GM18502 (cell line): ENCODE data around the gene MROH2A.

Source experiments
- ATAC-seq: cut with Tn5 transposase; IDR thresholded peaks from one replicate; pipeline ENCODE4 v1.9.1; 2021; ENCODE audit warnings: mild to moderate bottlenecking; ENCODE audit not compliant: unreplicated experiment, poor library complexity

The MROH2A gene

GRCh38 chr2:233764264-233764663, 13.9 kb upstream of the MROH2A start:
- ATAC-seq, result no peak

DNA sequence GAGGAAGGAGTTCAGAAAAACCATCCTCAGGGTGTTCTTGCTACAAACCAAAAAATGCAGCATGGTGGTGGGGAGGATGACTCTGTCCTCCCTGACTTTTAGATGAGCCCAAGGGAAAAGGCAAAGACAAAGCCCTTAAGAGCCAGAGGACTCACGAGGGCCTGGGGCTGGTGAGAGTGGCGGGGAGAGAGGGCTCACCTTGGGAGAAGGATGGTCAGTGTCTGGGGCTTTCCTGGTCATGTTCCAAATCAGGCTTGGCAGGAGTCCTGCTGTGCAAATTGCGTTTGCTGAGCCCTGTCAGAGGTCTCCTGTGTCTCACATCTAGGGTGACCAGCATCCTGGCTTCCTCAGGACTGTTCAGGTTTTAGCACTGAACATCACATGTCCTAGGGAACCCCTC, 13.4 kb upstream of the MROH2A start:
- no peak for ATAC-seq

DNA sequence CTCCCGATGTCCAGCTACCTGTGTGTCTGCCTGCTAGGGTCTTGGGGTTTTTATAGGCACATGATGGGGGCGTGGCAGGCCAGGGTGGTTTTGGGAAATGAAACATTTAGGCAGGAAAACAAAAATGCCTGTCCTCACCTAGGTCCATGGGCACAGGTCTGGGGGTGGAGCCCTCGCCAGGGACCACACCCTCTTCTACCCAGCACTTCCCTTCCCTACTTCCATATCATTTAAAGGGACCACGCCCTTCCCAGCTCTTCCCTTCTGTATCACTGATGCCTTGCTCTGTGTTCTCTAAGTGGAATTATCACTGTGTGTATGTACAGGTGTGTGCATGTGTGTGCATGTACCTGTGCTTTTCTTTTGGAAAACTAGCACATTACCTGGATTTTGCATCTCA, 11.7 kb upstream of the MROH2A start:
- no peak for ATAC-seq

GRCh38 chr2:233768076-233768475, 10.1 kb upstream of the MROH2A start:
- no peak for ATAC-seq

- no peak for ATAC-seq
Measured at GRCh38 chr2:233769260-233769659, 8.9 kb upstream of the MROH2A start.

DNA sequence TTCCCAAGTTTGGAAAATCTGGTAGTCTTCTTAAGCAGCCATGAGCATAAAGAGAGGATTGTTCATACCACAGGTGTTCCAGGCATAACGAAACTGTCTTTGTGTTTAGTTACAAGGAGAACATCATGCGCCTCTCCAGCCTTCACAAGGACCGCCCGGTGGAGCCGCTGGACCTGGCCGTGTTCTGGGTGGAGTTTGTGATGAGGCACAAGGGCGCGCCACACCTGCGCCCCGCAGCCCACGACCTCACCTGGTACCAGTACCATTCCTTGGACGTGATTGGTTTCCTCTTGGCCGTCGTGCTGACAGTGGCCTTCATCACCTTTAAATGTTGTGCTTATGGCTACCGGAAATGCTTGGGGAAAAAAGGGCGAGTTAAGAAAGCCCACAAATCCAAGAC, 6.0 kb upstream of the MROH2A start:
- no peak for ATAC-seq

GRCh38 chr2:233772583-233772982, 5.5 kb upstream of the MROH2A start:
- no peak for ATAC-seq

- no peak for ATAC-seq
Measured at GRCh38 chr2:233773854-233774253, 4.3 kb upstream of the MROH2A start.

- no peak for ATAC-seq
Measured at GRCh38 chr2:233775414-233775813, 2.7 kb upstream of the MROH2A start.

DNA sequence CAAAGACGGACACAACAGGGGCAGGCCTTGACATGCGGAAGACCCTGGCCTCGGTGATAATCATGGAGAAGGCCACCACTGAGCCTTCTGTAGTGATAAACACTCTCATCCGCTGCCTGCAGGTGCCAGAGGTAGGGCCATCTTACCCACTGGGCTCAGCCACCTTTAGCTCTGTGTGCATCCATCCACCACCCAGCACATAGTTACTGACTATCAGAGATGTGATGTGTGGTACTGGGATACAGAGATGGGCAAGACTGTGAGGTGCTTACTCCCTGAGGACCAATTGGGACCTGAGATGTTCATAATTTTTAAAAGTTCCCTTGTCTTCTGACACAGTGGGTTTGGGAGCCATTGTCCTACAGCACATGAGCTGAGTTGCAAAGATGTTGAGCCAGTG, 1.6 kb downstream of the MROH2A start:
- no peak for ATAC-seq

GRCh38 chr2:233780771-233781170, 2.6 kb downstream of the MROH2A start:
- no peak for ATAC-seq

DNA sequence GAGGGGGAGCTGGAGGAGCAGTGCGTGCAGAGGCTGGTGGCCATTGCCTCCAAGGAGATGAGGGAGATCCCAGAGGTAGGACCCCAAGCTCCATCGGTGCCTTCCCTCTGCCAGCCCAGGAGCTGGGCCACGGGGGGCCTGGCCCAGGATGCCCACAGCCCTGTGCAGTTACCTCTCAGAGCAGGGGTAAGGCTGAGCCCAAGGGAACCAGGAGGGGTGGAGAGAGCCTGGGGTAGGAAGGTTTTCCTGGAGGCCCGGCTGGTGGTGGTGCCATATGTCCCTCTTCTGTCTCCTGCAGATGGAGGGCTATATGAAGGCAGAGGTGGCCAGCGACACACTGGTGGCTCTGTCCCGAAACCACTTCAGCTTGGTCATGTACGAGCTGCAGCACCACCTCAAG, 11.4 kb downstream of the MROH2A start:
- ATAC-seq, result no peak

DNA sequence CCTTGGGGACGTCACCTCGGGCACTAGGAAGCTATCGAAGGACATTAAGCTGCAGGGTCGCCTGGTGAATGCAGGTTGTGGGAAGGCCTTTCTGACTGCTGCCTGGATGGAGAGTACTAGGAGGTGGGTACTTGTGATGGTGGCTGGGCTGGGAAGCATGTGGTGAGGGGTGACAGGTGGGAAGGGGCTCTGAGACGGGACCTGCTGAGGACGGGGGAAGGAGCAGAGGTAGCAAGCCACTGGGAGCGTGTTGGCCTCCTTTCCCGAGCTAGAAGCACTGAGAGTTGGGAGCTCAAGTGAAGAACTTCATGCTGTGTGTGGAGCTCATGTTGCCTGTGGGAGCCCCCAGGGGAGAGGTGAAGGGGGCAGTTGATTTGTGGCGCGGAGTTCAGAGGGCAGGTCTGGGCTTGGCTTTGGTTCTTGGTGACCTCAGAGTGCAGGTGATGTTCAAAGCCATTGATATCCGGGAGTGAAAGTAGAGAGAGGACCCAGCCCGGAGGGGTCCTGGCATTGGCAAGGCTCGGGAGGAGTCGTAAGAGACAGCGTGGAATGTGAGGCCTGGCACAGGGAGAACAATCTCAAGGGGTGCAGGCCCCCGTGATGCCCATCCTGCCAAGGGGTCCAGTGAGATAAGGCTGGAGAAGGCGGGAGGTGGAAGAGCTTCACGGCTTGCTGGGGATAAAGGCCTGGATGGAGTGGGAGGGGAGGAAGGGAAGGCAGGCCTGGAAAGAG, 13.2 kb downstream of the MROH2A start:
- ATAC-seq, result no peak

DNA sequence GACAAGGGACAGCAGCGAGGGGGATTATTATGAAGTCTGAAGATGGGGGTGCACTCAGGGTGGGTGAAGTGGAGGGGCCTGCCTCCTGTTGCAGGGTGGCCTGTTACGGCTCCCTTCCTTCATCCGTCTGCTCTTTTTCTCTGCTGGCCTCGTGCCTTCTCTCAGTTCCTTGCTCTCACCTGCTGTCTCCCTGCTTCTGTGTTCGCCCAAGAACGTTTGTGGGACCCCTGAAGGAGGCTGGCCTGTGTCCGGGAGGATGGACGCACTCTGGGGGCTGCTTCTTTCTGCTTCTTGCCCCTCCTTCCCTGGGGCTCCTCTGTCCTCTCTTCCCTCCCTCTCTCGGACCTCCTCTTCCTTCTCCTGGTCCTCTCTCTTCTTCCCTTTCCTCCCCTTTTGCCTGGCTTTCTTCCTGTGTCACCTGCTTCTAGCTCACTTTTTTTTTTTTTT, 13.8 kb downstream of the MROH2A start:
- no peak for ATAC-seq

DNA sequence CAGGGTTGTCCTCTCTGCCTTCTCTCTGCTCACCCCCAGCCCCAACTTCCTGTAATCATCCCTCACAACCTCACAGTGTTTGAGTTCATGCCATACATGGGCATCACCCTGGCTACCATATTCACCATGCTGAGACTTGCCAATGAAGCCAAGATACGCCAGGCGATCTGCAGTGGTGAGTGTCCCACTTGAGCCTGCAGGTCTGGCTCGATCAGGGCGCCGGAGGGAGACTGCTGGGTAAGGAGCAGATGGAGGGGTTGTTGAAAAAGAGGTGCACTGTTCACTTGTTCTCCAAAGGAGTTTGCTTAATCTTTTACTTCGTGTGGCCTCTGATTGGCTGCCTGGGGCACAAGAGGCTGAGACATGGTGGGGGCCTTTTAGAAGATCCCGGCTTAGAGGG, 14.6 kb downstream of the MROH2A start:
- no peak for ATAC-seq

GRCh38 chr2:233793465-233794127, 15.5 kb downstream of the MROH2A start:
- no peak for ATAC-seq

DNA sequence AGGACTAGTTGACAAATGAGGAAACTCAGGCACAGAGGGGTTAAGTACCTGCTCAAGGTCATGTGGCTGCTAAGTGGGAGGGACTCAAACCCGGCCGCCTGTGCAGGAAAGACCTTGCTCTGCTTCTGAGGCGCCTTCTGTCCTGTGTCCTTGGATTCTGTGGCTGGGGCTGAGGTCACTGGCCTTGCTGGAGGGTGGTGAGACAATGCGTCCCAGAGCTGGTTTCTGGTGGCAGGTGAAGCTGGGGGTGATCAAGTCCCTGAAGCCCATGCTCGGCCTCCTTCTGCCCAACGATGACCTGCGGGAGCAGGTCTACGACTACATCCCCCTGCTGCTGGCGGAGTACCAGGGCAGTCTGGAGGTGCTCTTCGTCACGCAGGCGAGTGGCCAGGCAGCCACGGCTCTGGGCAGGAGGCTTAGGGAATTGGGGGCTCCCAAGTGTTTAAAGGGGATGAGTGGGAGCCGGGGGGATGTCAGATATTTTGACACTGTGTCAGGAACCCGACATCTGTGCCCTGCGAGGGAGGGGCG, 16.1 kb downstream of the MROH2A start:
- no peak for ATAC-seq

DNA sequence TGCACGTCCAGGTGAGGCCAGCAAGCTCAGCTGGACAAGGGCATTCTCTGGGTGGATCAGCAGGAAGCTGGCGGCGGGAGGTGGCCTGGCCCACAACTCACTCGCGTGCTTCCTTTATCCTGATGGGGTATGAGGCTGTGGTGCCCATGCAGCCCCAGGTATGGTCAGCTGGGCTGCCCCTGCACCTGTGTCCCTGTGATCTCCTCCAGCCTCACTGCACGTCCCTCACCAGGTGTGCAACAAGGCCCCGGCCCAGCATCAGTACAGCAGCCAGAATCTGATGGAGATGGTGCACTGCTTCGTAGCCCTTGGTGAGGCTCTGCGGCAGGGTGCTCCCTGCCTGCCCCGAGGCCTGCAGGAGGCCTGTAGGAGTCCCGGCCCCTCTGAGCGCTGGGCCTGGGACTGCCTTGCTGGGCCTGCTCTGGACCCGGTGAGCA, 17.6 kb downstream of the MROH2A start:
- ATAC-seq, result no peak

- ATAC-seq, result no peak
Measured at GRCh38 chr2:233796254-233796653, 18.1 kb downstream of the MROH2A start.

DNA sequence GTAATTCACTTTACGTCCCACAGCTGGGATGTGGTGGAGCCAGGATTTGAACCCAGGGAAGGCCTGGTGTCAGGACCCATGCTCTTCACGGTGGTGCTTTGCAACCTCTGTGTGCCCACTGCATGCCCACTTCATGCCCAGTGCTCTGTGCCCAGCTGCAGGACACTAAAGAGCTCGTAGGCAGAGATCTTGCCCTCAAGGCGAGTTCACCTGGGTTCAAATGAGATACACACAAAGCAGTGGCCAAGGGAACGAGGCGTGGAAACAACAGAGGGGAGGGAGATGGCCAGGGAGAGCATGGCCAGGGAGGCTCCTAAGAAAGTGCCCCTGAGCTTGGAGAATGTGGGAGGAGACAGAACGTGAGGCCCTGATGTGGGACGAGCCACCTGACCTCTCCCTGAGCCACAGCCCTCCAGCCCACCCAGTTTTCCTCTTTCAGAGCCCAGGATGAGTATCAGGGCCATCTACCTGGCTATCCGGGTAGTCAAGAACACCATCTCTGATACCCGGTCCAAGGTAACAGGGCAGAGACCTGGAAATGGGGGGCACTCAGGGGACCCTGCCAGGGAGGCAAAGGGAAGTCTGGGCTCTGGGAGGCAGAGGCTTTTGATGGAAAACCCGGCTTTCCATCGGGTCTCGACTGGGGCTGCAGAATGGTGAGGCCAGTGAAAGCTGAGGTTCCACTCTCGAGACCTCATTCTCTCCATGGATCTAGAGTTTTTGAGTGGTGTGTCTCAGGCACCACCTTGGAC, 20.4 kb downstream of the MROH2A start:
- ATAC-seq, result no peak

- ATAC-seq, result no peak
Measured at GRCh38 chr2:233799087-233799665, 21.0 kb downstream of the MROH2A start.
